Measurements from ENCODE around the gene NKX2-4.
"Not testable (repeated sequence)": the region's sequence is repeated elsewhere in the genome, so short reads cannot be mapped to it uniquely, and the experiment has no call there.

The NKX2-4 gene

DNA sequence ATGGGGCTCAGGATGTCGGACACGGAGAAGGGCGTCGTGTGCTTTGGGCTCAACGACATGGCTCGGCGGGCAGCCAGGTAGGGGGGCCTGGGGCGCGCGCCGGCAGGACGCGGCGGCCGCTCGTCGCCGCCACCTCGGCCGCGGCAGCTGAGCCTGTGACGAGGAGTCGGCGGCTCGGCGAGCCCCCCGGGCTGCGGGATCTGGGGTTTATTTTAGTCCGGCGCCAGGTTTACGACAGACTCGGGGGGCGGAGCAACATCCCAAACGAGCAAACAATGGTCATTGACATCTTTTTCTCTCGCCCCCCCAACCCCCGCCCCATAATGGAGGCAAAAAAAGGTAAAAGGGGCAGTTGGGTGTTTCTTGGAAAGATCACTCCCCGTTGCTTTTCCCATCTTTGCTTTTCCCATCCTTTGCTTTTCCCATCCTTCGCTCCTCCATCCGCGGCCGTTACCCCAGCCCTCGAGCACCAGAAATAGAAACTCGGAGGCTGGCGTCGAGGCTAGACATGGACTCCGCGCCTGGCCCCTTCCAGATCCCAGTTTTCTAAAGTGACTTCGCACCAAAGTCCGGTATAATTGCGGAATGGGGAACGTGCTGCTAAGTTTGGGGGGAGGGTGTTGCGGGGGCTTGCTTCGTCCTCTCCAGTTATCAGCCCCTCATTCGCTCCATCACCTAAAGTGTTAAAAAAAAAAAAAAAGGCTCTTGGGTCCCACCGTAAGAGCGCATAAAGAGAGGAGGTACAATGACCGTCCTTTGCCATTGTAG, at the start of gene NKX2-4:
Gene NKX2-4 (minus strand): TSS at position 186 of the 768 bp plus-strand sequence. CDS start 127 bp downstream, at position 59.
- DNase-seq: no peak

DNA sequence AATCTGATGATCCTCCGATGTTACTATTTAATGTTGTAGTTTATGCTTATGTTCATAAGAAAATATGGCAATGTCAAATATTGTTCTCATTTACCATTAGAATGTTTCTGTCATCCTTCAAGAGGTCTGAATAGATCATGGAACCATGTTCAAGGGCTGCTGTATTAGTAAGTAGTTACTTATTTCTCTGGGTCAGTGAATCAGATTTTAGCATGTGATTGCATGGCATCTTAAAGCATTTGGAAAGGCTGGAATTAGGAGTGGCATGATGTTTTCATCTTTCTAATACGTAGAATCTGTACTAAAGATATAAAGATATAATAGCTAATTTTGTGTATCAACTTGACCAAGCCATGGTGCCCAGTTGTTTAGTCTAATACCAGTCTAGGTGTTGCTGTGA, 40.5 kb upstream of the NKX2-4 start:
- DNase-seq: no peak

DNA sequence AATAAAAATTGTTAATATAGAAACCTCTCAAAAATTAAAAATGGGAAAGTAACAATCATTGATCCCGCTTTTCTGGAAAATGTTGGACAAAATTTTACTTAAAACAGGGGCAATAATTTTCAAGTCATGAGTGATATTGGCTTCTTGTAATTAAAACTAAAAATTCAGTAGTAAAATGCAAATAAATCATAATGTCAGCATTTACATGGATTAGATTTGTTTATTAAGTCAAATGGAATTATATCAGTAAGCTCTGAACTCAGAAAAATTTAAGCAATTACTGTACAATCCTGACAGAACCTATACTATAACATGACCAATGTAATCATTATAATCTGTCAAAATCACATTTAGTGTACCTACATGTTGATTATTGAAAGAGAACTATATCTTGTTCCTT, 39.9 kb upstream of the NKX2-4 start:
- DNase-seq: no peak

DNA sequence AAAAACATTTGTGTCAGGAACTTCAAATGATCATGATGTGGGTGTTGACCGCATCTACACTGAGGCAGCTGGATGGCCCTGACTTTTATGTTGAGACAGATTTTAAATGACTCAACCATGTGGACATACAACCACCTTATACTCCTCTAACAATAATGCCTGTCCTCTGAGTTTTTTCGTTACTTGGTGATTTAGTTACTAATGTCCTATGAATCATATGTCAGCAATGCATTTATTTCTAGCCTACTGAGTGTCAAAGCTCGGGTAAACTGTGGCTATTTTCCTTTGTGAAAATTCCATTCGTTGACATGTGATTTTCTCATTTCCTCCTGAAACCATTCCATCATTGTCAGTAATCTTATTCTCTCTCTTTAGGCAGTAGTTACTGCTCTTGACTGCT, 38.9 kb upstream of the NKX2-4 start:
- no peak for DNase-seq

DNA sequence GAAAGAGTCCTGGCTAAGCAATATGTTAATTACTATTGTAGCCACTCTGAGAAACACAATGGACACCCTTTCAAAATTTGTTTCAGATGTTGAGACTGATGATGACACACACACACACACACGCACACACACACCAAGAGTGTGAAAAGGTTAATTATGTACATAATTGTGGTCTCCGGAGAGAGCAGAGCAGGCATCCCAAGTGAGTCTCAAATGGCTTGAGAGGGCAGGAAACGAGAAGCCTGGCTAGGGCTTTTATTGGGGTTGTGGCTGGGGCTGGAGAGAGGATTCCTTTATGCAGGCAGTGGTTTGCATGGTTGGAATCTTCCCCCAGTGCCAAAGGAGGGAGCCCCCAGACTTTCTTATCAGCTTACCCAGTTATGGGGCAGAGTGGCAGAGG, 38.2 kb upstream of the NKX2-4 start:
- no peak for DNase-seq

DNA sequence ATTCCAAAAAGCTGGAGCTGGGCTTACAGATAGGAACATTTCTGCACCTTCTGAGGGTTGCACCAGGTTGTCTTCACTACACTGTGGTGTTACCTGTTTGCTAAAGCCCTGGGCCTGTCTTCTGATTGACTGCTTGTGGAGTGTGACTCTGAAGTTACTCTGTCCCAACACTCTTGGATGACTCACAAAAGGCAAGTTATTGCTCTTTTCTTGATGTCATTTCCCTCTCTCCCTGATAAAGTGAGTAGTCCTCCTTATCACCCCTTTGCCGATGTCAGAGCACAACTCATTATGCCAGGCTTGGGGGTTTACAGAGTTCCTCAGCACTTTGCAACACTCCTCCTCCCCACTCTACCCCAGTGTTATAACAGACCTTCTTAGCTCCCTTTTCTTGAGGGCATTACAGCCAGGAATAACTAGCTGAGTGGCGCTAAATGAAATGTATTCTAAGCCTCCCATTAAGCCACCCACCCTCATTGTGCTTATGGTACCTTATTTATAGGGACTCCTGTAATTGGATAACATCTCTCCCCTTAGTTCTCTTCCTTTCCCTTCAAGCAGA, 36.1 kb upstream of the NKX2-4 start:
- DNase-seq: no peak

DNA sequence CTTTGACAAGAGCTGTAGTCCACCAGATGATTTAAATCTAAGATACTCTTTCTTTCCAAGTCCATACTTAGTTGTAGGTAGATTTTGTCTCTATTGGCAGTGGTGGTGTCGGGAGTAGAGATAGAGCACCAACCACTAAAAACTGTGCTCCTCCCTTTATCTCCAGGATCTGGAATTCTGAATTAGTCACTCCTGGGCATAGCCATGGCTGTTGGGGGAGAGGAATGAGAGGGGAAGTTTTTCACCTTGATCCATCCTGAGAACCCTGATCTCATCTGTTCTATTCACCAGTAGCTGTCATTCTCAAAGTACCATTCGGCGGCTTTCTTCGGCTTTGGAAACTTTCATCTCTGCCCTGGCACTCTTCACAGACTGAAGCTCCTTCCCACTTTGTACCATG, 35.6 kb upstream of the NKX2-4 start:
- no peak for DNase-seq

DNA sequence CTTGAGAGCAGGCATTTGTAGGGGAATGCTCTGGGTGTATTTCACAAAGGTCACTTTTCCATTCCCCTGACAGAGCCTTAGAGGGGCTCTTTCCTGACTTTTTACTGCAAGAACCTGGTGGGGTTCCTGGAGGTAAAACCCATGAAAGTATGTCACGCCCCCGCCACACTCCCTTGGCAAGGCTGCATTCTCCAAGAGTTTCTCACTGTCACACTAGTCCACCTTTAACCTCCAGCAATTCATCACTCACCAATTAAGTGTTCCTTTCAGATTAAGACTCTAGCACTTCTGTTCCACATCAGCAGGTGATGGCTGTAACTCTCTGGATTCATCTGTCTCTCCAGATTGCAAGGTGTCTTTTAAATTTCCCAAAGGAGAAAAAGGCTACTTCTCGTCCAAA, 32.7 kb upstream of the NKX2-4 start:
- no peak for DNase-seq

DNA sequence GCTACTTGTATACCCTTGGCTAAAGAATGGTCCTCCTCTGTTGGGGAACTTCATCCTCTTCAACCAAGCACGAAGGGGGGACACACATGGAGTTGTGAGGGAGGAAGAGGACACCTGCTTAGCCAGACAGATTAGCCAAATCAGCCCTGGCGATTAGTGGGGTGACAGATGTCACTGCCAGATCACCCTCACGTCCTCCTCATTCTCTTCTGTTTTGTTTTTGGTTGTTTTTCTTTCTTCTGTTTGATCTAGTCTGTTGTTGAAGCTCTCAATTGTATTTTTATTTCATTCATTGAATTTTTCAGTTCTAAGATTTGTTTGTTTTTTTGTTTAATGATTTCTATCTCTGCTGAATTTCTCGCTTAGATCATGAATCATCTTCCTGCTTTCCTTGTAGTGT, 27.5 kb upstream of the NKX2-4 start:
- DNase-seq: no peak

DNA sequence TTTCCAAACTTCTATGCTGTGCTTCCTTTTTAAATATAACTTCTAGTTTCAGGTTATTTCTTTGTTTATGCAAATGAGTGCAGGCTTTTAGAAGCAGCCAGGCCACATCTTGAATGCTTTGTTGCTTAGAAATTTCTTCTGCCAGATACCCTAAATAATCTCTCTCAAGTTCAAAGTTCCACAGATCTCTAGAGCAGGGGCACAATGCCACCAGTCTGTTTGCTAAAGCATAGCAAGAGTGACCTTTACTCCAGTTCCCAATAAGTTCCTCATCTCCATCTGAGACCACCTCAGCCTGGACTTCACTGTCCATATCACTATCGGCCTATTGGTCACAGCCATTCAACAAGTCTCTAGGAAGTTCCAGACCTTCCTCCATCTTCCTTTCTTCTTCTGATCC, 26.4 kb upstream of the NKX2-4 start:
- DNase-seq: not testable (repeated sequence)

DNA sequence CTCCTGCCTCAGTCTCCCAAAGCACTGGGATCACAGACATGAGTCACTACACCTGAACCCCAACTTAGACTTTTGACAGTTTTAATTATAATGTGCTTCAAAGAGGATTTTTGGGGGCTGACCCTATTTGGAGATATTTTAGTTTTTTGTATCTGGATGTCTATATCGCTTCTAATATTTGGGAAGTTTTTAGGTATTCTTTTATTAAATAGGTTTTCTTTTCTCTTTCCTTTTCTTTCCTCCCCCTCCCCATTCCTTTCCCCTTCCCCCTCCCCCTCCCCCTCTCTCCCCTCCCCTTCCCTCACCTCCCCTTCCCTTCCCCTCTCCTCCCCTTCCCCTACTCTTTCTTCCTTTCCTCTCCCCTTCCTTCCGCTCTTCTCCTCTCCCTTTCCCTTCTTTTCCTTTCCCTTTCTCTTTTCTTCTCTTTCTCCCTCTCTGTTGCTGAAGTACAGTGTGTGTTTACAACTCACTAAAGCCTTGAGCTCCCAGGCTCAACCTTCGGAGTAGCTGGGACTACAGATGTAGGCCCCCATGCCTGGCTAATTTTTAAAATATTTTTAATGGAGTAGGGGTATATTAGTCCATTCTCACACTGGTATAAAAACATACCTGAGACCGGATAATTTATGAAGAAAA, 24.4 kb upstream of the NKX2-4 start:
- no peak for DNase-seq

DNA sequence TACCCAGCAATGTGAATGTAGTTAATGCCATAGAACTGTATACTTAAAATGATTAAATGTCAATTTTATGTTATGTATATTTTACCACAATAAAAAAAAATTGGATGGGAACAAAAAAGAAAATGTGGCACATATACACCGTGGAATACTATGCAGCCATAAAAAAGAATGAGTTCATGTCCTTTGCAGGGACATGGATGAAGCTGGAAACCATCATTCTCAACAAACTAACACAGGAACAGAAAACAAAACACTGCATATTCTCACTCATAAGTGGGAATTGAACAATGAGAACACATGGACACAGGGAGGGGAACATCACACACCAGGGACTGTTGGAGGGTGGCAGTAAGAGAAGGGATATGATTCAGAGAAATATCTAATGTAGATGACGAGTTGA, 21.8 kb upstream of the NKX2-4 start:
- DNase-seq: not testable (repeated sequence)

DNA sequence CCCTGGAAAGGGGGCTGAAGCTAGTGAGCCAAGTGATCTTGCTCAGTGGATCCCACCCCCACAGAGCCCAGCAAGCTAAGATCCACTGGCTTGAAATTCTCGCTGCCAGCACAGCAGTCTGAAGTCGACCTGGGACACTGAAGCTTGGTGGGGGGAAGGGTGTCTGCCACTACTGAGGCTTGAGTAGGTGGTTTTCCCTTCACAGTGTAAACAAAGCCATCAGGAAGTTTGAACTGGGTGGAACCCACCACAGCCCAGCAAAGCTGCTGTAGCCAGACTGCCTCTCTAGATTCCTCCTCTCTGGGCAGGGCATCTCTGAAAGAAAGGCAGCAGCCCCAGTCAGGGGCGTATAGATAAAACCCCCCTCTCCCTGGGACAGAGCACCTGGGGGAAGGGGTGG, 16.7 kb upstream of the NKX2-4 start:
- DNase-seq: not testable (repeated sequence)

DNA sequence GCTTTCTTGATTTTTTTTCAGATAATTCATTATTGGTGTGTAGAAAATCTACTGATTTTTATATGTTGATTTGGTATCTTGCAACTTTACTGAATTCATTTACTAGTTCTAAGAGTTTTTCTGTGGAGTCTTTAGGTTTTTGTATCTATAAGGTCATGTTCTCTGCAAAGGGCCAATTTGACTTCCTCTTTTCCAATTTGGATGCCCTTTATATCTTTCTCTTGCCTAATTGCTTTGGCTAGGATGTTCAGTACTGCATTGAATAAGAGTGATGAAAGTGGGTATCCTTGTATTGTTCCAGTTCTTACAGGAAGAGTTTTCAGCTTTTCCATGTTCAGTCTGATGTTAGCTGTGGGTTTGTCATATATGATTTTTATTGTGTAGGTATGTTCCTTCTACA, 14.4 kb upstream of the NKX2-4 start:
- DNase-seq: no peak

DNA sequence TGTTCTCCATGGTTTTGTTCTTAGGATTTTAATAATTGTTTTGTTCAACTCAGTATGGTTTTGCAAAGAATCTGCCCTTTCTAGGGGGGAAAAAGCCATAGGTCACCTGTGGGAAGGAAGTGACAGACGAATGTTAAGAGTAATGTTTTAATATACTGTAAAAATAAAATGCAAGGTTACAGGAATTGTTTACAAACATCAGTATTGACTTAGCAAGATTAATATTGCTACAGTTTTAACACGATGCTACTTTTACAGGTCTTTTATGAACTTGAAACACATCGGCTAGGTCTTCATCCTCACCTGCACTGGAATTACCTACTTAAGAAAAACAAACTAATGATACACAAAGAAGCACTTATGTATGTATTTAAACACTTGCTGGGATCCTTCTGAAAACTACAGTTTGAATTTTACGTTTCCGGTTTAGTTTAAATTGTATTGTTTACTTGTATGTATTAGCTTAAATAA, 1.7 kb upstream of the NKX2-4 start:
- no peak for DNase-seq

DNA sequence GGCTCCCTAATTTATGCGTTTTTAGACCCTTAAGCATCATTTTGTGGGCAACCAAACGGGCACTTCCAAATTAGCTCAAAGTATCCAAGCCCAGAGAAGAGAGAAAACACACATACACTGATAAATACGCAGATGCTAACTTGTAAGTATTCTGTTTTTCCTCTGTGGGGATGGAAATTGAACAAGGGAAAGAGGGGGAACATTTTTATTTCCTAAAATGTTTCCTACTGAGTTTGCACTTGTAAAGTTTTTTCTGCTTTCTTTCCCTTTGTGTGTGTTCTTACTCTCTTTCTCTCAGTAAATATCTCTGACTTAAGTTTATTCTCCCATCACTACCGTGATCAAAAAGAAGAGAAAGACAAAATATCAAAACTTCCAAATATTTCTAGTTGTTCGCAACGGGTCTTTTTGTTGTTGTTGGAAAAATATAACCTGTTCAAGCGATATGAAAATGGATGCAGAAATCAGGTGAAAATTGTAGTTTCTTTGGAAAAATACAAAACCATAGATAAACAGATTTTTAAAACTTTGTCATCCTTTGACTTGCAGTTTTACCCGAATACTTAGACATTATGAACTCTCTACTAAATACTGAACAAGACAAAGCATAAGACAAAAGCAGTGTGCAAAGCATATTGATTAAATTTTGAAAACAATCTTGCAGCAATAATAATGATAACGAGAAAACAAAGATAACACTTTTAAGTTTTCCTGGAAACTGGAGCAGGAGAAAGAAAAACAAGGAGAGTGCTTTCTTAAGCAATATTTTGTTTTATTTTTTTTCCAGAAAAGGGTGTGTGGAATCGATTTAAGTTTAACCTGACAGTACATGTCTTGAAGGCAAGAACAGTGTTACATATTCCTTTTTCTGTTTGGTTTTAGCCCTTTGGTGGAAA, 1.0 kb upstream of the NKX2-4 start:
- no peak for DNase-seq

DNA sequence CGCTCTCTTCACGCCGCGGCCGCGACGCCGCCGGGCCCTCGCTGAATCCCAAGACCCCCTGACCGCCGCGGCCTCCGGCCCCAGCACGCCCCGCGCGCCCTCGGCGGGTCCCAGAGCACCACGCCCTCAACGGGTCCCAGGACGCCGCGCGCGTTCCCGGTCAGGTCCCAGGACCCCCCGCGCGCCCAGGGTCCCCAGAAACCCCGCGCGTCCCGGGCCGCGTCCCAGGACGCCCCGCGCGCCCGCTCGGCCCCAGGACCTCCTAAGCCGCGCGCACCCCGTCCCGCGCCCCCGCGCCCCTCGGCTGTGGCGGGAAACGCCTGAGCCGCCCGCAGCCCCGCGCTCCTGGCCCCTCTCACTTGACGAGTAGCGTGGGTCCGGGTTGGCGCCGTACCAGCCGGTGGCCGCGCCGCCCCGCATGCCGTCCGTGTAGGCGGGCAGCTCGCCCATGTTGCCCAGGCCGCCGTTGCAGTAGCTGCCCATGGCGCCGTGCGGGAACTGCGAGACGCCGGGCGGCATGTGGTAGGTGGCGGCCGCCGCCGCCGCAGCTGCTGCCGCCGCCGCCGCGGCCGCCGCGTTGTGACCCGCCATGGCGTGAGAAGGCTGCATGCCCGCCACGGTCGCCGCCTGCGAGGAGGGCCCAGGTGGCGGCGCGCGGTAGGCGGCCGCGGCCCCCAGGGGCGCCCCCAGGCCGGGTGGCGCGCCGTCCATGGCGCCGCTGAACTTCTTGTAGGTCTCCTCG, 556 bp downstream of the NKX2-4 start:
- DNase-seq: no peak

DNA sequence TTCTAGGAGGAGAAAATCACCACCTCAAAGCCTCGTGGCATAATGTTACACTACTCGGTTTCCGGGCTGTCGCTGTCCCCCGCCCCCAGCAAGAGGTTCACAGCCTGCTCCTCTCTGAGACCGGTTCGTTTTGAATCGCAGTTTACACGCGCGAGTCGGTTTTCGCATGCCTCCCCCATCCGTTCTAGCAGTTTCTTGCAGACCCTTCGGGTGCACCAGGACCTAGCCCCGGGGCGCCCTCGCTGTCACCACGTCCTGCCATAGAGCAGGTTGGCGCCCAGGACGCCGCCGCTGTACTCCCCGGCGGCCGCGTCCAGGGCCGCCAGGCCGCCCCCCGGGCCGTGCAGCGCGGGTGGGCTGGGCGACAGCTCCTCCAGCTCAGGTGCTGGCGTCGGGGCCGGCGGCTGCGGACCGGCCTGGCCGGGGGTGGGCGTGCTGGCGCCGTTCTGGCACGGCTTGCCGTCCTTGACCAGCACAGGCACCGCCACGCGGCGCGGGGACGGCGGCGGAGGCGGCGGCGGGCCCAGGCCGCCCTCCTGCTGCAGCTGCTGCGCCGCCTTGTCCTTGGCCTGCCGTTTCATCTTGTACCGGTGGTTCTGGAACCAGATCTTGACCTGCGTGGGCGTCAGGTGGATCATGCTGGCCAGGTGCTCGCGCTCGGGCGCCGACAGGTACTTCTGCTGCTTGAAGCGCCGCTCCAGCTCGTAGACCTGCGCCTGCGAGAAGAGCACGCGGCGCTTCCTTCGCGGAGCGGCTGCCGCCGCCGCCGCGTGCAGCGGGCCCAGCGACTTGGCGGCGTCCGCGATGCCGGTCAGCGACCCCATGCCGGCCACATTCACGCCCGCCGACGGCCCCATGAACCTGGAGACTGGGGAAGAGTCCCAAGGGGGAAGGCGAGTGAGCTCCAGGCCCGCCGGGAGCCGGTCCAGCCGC, 1.4 kb downstream of the NKX2-4 start:
- DNase-seq: peak; percentile 42

DNA sequence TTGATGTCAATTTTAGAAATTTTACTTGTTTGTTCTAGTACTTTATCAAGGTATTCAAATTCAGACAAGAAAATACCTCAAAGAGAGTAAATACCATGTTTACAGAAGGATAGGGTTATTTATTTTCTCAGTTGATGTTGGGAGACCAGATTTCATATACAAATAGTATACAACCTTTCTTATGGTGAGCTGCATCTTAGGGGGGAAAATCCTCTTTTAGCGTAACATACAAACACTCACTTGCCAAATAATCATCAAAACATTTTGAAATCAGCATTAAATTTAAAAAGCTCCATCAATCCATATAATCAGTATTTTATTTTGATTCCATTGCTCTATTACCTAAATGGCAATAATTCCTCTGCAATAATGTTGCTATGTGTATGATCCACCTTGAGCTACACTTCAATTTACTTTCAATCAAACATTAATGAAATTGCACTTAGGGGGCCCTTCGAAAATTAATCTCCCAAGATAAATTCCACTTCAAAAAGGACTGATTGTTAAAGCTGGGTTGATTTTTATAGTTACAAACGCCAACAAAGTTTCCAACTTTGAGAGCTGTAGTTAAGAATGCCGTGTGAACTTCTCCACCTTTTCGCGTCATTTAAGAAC, 2.2 kb downstream of the NKX2-4 start:
- DNase-seq: no peak

DNA sequence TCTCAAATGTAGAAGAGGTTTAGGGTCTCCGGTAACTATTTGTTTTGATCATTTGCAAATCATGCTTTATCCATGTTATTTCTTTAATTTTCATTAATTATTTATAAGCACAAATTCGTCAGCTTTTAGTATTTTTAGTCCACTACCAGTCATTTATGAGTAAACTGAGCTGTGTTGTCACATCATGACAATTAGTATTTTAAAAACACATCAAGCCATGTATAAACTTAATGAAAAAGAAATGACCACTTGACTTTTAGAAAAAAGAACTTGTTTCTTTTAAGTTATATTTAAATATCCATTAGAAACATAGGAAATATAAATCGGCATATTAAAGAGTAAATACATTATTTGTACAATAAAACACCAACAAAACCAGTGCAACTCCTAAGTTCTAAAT, 2.8 kb downstream of the NKX2-4 start:
- DNase-seq: no peak
